ENCODE measurements around the gene CRTC3. TPM values are rescaled to one million over a fixed set of nuclear protein-coding genes. Genes with fewer than 3 reads are reported as not detected.

Gene CRTC3
- polyA plus RNA-seq, 2 donors: 5.0 to 7.1 TPM

DNA sequence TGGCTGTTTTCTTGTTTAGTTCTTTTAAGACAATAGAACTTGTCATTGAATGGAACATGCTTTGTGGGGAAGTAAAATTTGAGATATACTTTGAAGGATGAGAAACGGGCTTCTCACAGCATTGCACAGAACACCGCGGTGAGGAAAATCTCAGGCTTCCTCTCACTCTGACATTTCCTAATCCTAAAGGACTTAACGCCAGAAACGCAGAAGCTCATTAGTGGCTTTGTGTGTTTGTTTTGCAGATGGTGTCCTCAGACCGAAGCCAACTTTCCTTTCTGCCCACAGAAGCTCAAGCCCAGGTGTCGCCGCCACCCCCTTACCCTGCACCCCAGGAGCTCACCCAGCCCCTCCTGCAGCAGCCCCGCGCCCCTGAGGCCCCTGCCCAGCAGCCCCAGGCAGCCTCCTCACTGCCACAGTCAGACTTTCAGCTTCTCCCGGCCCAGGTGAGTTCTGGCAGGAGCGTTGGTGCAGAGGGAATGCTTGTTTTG is 108.5 kb downstream of the CRTC3 start:
- Histone ChIP-seq H3K36me3 (ENCODE audit: control insufficient read depth in 2 of 2, insufficient read depth in 2 of 2, low read length in 1 of 2) (peaks cover 16 to 33% of the 10 kb centered on the region in 2 donors), H3K27ac (ENCODE audit: low read depth in 2 of 2, low read length in 1 of 2) (no peak overlapping the region), H3K27me3 (ENCODE audit: control insufficient read depth in 1 of 2, insufficient read depth in 2 of 2, low read length in 2 of 2) (no peaks in the 10 kb centered on the region), H3K4me1 (ENCODE audit: control insufficient read depth in 2 of 2, insufficient read depth in 2 of 2, low read length in 1 of 2) (no peaks in the 10 kb centered on the region), H3K4me3 (ENCODE audit: low read depth in 1 of 2, low read length in 2 of 2) (no peak overlapping the region), H3K9me3 (ENCODE audit: control insufficient read depth in 2 of 2, insufficient read depth in 1 of 2, low read depth in 1 of 2, low read length in 1 of 2) (no peaks in the 10 kb centered on the region)
- WGBS, 2 donors: 67 to 72% methylated on average over 12 of the region's 12 CpGs

DNA sequence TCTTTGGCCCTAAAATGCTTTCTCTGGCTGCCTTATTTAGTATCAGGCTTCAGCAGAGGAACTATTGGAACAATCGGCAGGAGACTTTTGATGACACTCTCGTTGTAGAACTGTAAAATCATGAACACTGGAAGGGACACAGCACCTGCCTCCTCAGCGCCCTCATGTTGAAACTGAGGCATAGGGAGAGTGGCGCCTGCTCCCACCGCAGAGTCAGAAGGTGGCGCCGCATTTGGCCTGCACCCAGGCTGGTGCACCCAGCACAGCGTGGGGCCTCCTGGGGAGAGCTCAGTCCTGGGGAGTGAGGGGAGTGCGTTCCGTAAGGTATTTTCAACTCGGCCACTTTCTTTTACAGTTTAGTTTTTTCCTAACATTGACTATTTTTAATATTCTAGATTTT is 109.2 kb downstream of the CRTC3 start:
- no peaks in the 10 kb centered on the region for H3K4me1 ChIP-seq (ENCODE audit: control insufficient read depth in 2 of 2, insufficient read depth in 2 of 2, low read length in 1 of 2)
- H3K9me3 ChIP-seq (ENCODE audit: control insufficient read depth in 2 of 2, insufficient read depth in 1 of 2, low read depth in 1 of 2, low read length in 1 of 2): no peaks in the 10 kb centered on the region
- H3K27ac ChIP-seq (ENCODE audit: low read depth in 2 of 2, low read length in 1 of 2): no peak overlapping the region
- 92 to 98% methylated on average over 11 of the region's 11 CpGs for WGBS, 2 donors
- H3K36me3 ChIP-seq (ENCODE audit: control insufficient read depth in 2 of 2, insufficient read depth in 2 of 2, low read length in 1 of 2): peaks cover 16 to 36% of the 10 kb centered on the region in 2 donors
- H3K27me3 ChIP-seq (ENCODE audit: control insufficient read depth in 1 of 2, insufficient read depth in 2 of 2, low read length in 2 of 2): no peaks in the 10 kb centered on the region
- H3K4me3 ChIP-seq (ENCODE audit: low read depth in 1 of 2, low read length in 2 of 2): no peak overlapping the region

GRCh38 chr15:90640862-90641261 is 111.1 kb downstream of the CRTC3 start:
- 93 to 99% methylated on average over 8 of the region's 8 CpGs for WGBS, 2 donors
- Histone ChIP-seq H3K9me3 (ENCODE audit: control insufficient read depth in 2 of 2, insufficient read depth in 1 of 2, low read depth in 1 of 2, low read length in 1 of 2) (no peaks in the 10 kb centered on the region), H3K4me3 (ENCODE audit: low read depth in 1 of 2, low read length in 2 of 2) (no peak overlapping the region), H3K36me3 (ENCODE audit: control insufficient read depth in 2 of 2, insufficient read depth in 2 of 2, low read length in 1 of 2) (peaks cover 16 to 32% of the 10 kb centered on the region in 2 donors), H3K4me1 (ENCODE audit: control insufficient read depth in 2 of 2, insufficient read depth in 2 of 2, low read length in 1 of 2) (peaks cover 0 to 2% of the 10 kb centered on the region in 2 donors), H3K27ac (ENCODE audit: low read depth in 2 of 2, low read length in 1 of 2) (no peak overlapping the region), H3K27me3 (ENCODE audit: control insufficient read depth in 1 of 2, insufficient read depth in 2 of 2, low read length in 2 of 2) (no peaks in the 10 kb centered on the region)

DNA sequence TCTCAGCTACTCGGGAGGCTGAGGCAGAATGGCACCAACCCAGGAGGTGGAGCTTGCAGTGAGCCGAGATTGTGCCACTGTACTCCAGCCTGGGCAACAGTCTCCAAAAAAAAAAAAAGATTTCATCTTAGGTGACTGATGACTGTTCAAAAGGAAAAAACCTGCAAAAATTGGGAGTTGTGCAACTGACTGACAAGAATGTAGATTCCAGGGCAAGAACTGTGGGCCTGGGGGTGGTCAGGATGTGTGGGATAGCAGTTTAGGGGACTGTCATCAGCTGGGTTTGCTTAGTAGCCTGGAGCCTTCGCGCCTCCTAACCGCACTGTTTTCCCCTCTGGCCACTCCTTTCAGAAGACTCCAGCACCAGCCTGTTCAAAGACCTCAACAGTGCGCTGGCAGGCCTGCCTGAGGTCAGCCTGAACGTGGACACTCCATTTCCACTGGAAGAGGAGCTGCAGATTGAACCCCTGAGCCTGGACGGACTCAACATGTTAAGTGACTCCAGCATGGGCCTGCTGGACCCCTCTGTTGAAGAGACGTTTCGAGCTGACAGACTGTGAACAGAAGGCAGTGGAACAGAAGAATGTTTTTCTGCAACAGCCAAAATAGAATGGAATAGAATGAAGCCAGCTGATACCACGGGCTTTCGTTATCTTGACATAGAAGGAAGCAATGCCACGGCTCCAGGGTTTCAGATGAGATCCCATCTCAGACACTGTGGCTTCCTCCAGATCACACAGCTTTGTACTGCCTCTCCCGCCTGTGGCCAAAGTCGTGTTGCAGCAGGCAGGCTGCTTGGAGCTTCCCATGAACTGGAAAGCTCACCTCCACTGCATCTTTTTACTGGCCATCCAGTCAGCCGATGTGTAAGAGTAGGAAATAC is 112.1 kb downstream of the CRTC3 start:
- Histone ChIP-seq H3K27me3 (ENCODE audit: control insufficient read depth in 1 of 2, insufficient read depth in 2 of 2, low read length in 2 of 2) (no peaks in the 10 kb centered on the region), H3K4me1 (ENCODE audit: control insufficient read depth in 2 of 2, insufficient read depth in 2 of 2, low read length in 1 of 2) (peaks cover 0 to 7% of the 10 kb centered on the region in 2 donors), H3K27ac (ENCODE audit: low read depth in 2 of 2, low read length in 1 of 2) (no peak overlapping the region), H3K4me3 (ENCODE audit: low read depth in 1 of 2, low read length in 2 of 2) (no peak overlapping the region), H3K9me3 (ENCODE audit: control insufficient read depth in 2 of 2, insufficient read depth in 1 of 2, low read depth in 1 of 2, low read length in 1 of 2) (no peaks in the 10 kb centered on the region), H3K36me3 (ENCODE audit: control insufficient read depth in 2 of 2, insufficient read depth in 2 of 2, low read length in 1 of 2) (peaks cover 16 to 32% of the 10 kb centered on the region in 2 donors)
- 85 to 89% methylated on average over 16 of the region's 16 CpGs for WGBS, 2 donors

- Histone ChIP-seq H3K4me1 (ENCODE audit: control insufficient read depth in 2 of 2, insufficient read depth in 2 of 2, low read length in 1 of 2) (peaks cover 0 to 7% of the 10 kb centered on the region in 2 donors), H3K4me3 (ENCODE audit: low read depth in 1 of 2, low read length in 2 of 2) (no peak overlapping the region), H3K27ac (ENCODE audit: low read depth in 2 of 2, low read length in 1 of 2) (no peak overlapping the region), H3K9me3 (ENCODE audit: control insufficient read depth in 2 of 2, insufficient read depth in 1 of 2, low read depth in 1 of 2, low read length in 1 of 2) (no peaks in the 10 kb centered on the region), H3K36me3 (ENCODE audit: control insufficient read depth in 2 of 2, insufficient read depth in 2 of 2, low read length in 1 of 2) (peaks cover 16 to 32% of the 10 kb centered on the region in 2 donors), H3K27me3 (ENCODE audit: control insufficient read depth in 1 of 2, insufficient read depth in 2 of 2, low read length in 2 of 2) (no peaks in the 10 kb centered on the region)
- 92 to 94% methylated on average over 30 of the region's 30 CpGs for WGBS, 2 donors
Measured at GRCh38 chr15:90642464-90643300, 113.0 kb downstream of the CRTC3 start.

GRCh38 chr15:90643301-90643632 is 113.5 kb downstream of the CRTC3 start:
- Histone ChIP-seq H3K27me3 (ENCODE audit: control insufficient read depth in 1 of 2, insufficient read depth in 2 of 2, low read length in 2 of 2) (no peaks in the 10 kb centered on the region), H3K27ac (ENCODE audit: low read depth in 2 of 2, low read length in 1 of 2) (no peak overlapping the region), H3K4me1 (ENCODE audit: control insufficient read depth in 2 of 2, insufficient read depth in 2 of 2, low read length in 1 of 2) (peaks cover 0 to 7% of the 10 kb centered on the region in 2 donors), H3K9me3 (ENCODE audit: control insufficient read depth in 2 of 2, insufficient read depth in 1 of 2, low read depth in 1 of 2, low read length in 1 of 2) (no peaks in the 10 kb centered on the region), H3K36me3 (ENCODE audit: control insufficient read depth in 2 of 2, insufficient read depth in 2 of 2, low read length in 1 of 2) (peaks cover 16 to 32% of the 10 kb centered on the region in 2 donors), H3K4me3 (ENCODE audit: low read depth in 1 of 2, low read length in 2 of 2) (no peak overlapping the region)
- 91 to 93% methylated on average over 7 of the region's 7 CpGs for WGBS, 2 donors

DNA sequence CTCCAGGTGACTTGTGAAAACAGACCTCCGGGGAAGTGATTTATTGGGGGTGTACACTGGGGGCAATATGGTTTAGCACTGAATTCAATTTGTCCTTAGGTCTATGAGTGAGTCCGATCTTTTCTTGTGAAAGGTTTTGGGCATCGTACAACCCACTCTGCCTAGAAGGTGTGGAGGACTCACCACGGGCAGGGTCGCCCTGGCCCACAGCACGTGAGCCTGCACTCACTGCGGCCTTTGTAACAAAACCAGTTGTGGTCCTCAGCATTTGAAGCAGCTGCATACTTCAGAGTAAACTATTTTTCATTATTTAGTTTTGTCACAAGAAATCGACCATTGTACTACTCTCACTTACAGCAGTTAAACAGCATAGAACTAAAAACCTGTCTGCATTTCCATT is 114.8 kb downstream of the CRTC3 start:
- 84 to 89% methylated on average over 8 of the region's 8 CpGs for whole genome bisulfite sequencing, 2 donors
- peaks cover 16 to 25% of the 10 kb centered on the region in 2 donors for H3K36me3 ChIP-seq (ENCODE audit: control insufficient read depth in 2 of 2, insufficient read depth in 2 of 2, low read length in 1 of 2)
- H3K9me3 ChIP-seq (ENCODE audit: control insufficient read depth in 2 of 2, insufficient read depth in 1 of 2, low read depth in 1 of 2, low read length in 1 of 2): no peaks in the 10 kb centered on the region
- H3K4me1 ChIP-seq (ENCODE audit: control insufficient read depth in 2 of 2, insufficient read depth in 2 of 2, low read length in 1 of 2): peaks cover 0 to 7% of the 10 kb centered on the region in 2 donors
- H3K4me3 ChIP-seq (ENCODE audit: low read depth in 1 of 2, low read length in 2 of 2): no peak overlapping the region
- H3K27me3 ChIP-seq (ENCODE audit: control insufficient read depth in 1 of 2, insufficient read depth in 2 of 2, low read length in 2 of 2): no peaks in the 10 kb centered on the region
- H3K27ac ChIP-seq (ENCODE audit: low read depth in 2 of 2, low read length in 1 of 2): no peak overlapping the region

- 81 to 84% methylated on average over 9 of the region's 9 CpGs for WGBS, 2 donors
- Histone ChIP-seq H3K9me3 (ENCODE audit: control insufficient read depth in 2 of 2, insufficient read depth in 1 of 2, low read depth in 1 of 2, low read length in 1 of 2) (no peaks in the 10 kb centered on the region), H3K4me3 (ENCODE audit: low read depth in 1 of 2, low read length in 2 of 2) (no peak overlapping the region), H3K27ac (ENCODE audit: low read depth in 2 of 2, low read length in 1 of 2) (no peak overlapping the region), H3K4me1 (ENCODE audit: control insufficient read depth in 2 of 2, insufficient read depth in 2 of 2, low read length in 1 of 2) (peaks cover 0 to 7% of the 10 kb centered on the region in 2 donors), H3K27me3 (ENCODE audit: control insufficient read depth in 1 of 2, insufficient read depth in 2 of 2, low read length in 2 of 2) (no peaks in the 10 kb centered on the region), H3K36me3 (ENCODE audit: control insufficient read depth in 2 of 2, insufficient read depth in 2 of 2, low read length in 1 of 2) (peaks cover 16 to 25% of the 10 kb centered on the region in 2 donors)
Measured at GRCh38 chr15:90644952-90645725, 115.4 kb downstream of the CRTC3 start.

Measured in esophagus (tissue), 2 donors.